Mucosa of gallbladder (tissue), 1 donor: ENCODE results near the gene P2RY2. TPM values are rescaled to one million over a fixed set of nuclear protein-coding genes. Genes with fewer than 3 reads are reported as not detected.

Source experiments
- DNase-seq: peaks from one replicate; pipeline ENCODE4 v3.0.0-alpha.2; 2020; ENCODE audit warnings: low spot score
- total RNA-seq: library from RNA; stranded (reverse); gene quantifications from one replicate; pipeline ENCODE4 v1.2.1, GENCODE V29; 2021
- donor health status: DM: no; HTN: no; CAD: no.

Gene P2RY2
- total RNA-seq, 1 donor from 2014 or later, result 12.6 TPM

DNA sequence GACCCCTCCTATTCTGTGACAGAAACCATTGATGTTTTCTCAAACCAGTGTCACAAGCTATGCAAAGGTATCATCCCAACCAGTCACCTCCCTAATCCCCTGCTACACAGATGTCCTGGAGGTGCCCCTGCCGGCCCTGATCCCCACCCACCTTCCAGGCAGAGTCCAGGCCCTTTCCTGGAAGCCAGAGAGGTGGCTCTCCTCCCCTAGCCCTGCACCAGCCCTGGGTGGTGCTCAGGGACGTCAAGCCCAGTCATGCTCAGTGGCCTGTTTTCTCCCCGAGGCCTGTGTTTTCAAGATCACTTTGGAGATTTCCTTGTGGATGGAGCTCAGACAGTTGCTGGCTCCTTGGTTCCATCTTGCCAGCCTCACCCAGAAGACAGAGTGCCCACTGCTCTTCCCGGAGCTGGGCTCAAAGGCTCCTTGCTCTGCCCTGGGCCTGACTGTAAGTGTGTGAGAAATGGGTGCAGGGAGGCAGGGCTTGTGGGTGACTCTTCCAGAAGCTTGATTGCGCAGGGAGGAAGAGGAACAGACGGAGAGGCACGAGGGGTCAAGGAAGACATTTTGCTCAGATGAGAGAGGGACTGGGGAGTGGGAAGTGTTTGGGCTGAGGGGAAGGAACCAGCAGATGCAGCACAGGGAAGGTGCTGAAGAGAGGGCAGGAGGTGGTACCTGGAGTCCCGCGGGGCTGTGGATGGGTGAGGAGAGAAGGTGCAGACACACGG is 65.4 kb downstream of the P2RY2 start:
- no peak for DNase-seq

- DNase-seq, result no peak
Observed at GRCh38 chr11:73284106-73284505, 66.0 kb downstream of the P2RY2 start.

DNA sequence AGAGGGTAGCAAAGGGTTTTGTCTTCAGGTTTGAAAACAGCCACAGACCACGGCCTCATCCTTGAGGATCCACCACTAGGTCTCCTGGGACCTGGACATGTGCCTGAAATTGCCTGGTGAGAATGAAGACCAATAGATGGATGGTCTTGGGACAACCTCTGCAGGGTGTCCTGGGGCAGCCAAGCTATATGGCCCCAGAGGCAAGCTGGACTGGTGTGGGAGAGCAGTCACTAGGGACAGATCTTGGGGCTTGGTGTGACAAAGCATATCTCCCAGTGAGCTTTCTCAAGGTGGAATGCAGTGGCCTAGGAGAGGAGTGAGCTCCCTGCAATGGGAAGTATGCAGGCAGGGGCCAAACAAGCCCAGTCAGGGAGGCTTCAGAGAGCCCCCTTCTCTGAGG is 67.6 kb downstream of the P2RY2 start:
- DNase-seq, result no peak

Other genes starting within 250 kb of the P2RY2 start
- 56.4 TPM for gene FCHSD2, start 76.0 kb upstream of the P2RY2 start, total RNA-seq
- gene P2RY6, start 54.1 kb downstream of the P2RY2 start, total RNA-seq, result 2.9 TPM
- gene ARHGEF17, start 90.0 kb downstream of the P2RY2 start, total RNA-seq, result 69.2 TPM
- 5.9 TPM for gene RELT, start 158.1 kb downstream of the P2RY2 start, total RNA-seq